Measurements from ENCODE around the gene ZNF839. TPM values are rescaled to one million over a fixed set of nuclear protein-coding genes. Genes with fewer than 3 reads are reported as not detected.
A peak's percentile ranks its signal among the peaks of the same experiment; 100 is the strongest.

ZNF839 gene
- total RNA-seq, 1 donor: 7.5 TPM

- no peak overlapping the region for H3K4me3 ChIP-seq (ENCODE audit: low read depth, low read length)
- TF ChIP-seq CTCF (IDR thresholded peaks at IDR 0.05; ENCODE audit: insufficient read depth, low read length): no peak
- DNase-seq (ENCODE audit: low read depth): no peak
Measured at GRCh38 chr14:102360388-102360787, 40.8 kb downstream of the ZNF839 start.

GRCh38 chr14:102362084-102362483 is 42.5 kb downstream of the ZNF839 start:
- no peak for TF ChIP-seq CTCF (IDR thresholded peaks at IDR 0.05; ENCODE audit: insufficient read depth, low read length)
- DNase-seq (ENCODE audit: low read depth): peak; percentile 32

GRCh38 chr14:102362545-102363181 is 43.1 kb downstream of the ZNF839 start, which contains the start of the genes CINP and TECPR2:
Gene CINP, minus strand, starts transcription at chr14:102362890. Its CDS starts 39 bp downstream, at chr14:102362851.
Gene TECPR2, plus strand, starts transcription at chr14:102362941. Its CDS starts 13,781 bp downstream, at chr14:102376722.
- no peak for TF ChIP-seq CTCF (IDR thresholded peaks at IDR 0.05; ENCODE audit: insufficient read depth, low read length)
- H3K4me3 ChIP-seq (ENCODE audit: low read depth, low read length): peak within 1 kb of the TSS; percentile 88
- peak; percentile 93 for DNase-seq (ENCODE audit: low read depth)

More at GRCh38 chr14:102362084-102362483, 42.5 kb downstream of the ZNF839 start:
- H3K4me3 ChIP-seq (ENCODE audit: low read depth, low read length): peak overlapping the region; percentile 88

- peak; percentile 27 for DNase-seq (ENCODE audit: low read depth)
- H3K4me3 ChIP-seq (ENCODE audit: low read depth, low read length): peak overlapping the region; percentile 88
- TF ChIP-seq CTCF (IDR thresholded peaks at IDR 0.05; ENCODE audit: insufficient read depth, low read length): no peak
Measured at GRCh38 chr14:102363182-102363943, 43.8 kb downstream of the ZNF839 start.

GRCh38 chr14:102370305-102370809 is 50.8 kb downstream of the ZNF839 start:
- DNase-seq (ENCODE audit: low read depth): no peak

GRCh38 chr14:102371361-102371760 is 51.8 kb downstream of the ZNF839 start:
- DNase-seq (ENCODE audit: low read depth): no peak
- TF ChIP-seq CTCF (IDR thresholded peaks at IDR 0.05; ENCODE audit: insufficient read depth, low read length): no peak

More at GRCh38 chr14:102370305-102370809, 50.8 kb downstream of the ZNF839 start:
- no peak overlapping the region for H3K4me3 ChIP-seq (ENCODE audit: low read depth, low read length)
- no peak for TF ChIP-seq CTCF (IDR thresholded peaks at IDR 0.05; ENCODE audit: insufficient read depth, low read length)

More at GRCh38 chr14:102371361-102371760, 51.8 kb downstream of the ZNF839 start:
- H3K4me3 ChIP-seq (ENCODE audit: low read depth, low read length): no peak overlapping the region
